Islet precursor cell (in vitro differentiated cells): ENCODE results near the gene SLC28A1.
"Not testable (repeated sequence)": the region's sequence is repeated elsewhere in the genome, so short reads cannot be mapped to it uniquely, and the experiment has no call there.

ENCODE experiments used
- DNase-seq: peaks from one replicate; pipeline ENCODE4 v3.0.0-alpha.2; 2018

SLC28A1 gene

GRCh38 chr15:84862214-84862975 lies 22.1 kb upstream of the SLC28A1 start:
- no peak for DNase-seq

GRCh38 chr15:84863565-84864443 lies 20.7 kb upstream of the SLC28A1 start:
- DNase-seq = no peak

DNA sequence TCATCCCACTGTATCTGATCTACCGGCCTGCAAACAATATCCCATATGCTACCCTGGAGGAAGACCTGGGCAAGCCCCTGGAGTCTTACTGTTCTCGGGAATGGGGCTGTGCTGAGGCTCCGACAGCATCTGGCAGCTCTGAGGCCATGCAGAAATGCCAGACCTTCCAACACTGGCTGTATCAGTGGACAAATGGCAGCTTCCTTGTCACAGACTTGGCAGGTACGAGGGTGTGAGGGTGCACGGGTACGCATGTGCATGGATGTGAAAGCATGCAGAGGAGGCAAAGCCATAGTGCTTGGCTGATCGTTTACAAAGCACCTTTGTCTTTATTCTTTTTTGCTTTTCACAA lies 20.0 kb upstream of the SLC28A1 start:
- no peak for DNase-seq

DNA sequence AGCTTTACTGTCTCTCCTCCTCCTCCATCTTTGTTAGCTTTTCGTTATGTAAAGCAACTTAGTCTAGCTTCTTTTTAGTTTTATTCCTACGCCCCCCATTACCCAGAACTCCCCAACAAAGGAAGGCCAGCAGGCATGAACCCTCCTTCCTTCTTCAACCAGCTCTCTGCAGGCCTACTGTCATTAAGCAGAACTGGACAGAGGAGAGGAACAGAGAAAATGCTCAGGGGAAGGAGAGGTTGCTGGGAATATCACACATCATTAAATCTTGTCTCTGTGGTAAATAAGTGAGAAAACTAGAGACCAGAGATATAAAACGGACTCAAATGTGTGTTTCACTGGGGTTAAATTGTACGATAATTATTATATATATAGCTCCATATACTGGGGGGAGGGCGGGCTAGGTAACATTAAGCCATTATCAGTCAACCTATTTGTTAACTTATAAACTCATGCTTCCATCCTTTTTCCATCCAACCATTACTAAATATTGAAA lies 19.3 kb upstream of the SLC28A1 start:
- no peak for DNase-seq

DNA sequence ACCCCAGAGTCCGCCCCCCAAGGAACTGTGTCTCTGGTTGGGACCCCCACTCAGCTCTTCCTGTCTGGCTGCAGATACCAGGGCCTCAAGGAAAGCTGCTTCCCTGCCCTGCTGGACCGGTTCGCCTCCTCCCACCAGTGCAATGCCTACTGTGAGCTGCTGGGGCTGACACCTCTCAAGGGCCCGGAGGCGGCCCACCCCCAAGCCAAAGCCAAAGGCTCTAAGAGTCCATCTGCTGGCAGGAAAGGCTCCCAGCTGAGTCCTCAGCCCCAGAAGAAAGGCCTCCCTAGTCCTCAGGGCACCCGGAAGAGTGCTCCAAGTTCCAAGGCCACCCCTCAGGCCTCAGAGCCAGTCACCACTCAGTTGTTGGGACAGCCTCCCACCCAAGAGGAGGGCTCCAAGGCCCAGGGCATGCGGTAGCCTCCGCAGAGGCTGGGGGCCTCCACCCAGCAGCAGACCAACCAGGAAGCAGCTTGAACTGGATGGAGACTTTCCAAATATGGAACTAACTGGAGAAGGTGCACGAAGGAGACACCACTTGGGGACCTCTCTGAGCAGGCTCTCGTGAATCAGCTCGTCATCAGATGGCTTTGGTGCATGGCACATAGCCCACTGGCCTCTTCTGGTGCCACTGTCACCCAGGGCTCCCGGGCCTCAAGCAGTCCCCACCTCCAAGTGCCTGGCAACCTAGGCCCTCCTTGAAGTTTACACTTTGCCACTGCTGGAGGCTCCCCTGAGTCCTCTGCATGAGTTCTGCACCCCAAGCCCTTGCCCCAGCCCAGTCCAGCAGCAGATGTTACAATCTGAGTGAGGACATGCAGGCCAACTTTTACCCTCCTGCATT lies 16.2 kb upstream of the SLC28A1 start:
- peak; percentile 48 for DNase-seq

- no peak for DNase-seq
Observed at GRCh38 chr15:84869510-84869909, 15.0 kb upstream of the SLC28A1 start.

DNA sequence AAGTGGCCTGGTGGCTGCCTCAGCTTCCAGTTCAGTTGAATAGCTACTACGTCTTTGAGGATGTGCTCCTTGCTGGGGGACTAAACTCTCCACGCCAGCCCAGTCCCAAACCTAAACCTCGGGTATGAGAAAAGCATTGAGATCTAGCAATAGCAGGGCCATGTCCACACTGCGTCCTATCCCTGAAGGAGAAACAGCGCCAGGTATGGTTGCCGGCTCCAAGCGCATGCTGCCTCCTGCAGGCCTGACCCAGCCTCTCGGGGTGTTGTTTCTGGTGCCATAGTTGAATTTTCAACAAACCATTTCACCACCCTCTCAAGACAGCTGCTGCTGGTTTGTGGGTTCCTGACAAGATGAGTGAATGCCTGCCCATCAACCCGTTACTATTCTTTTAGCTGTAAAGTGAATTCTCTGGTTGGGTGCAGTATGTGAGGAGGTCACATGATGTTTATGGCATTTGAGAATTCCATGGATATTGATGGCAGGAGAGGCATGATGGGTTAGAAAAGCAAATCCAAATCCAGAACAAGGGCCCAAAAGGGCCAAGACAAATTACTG lies 13.0 kb upstream of the SLC28A1 start:
- DNase-seq = no peak

DNA sequence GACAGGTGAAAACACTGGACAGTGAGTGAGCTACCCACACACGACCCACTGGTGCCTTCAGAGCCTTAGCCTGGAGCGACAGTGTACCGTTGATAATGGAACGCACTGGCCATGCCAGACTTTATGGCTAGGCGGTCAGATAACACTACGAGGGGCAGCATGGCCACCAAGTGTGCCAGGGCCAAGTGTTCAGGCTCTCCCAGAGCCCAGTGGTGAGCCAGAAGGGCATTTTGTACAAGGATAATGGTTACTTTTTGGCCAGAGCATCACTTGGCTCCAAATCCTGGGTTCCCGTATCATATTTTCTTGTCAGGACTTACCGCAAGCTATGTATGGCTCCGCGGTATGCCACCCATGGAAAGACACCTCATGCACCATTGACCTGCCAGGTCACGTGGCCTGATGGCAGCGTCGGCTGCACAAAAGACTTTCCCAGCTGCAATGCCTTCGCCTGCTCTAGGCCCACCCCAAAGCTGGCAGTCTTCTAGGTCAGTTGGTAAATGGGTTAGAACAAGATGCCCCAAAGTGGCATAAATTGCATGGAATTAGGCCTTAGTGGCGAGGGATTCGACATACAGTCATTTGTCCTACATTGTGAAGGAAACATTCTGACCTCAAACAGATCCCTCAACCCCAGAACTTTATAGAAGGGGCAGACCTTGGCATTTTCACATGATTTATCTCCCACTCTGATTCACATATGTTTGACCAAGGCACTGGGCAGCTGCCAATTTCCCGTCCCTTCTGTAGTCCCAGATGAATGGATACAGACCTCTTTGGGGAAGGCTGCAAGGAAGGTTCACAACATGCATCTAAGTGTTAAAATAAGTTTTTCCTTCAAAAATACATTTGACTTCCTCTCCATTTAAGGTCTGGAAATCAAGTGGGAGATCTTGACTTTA lies 12.2 kb upstream of the SLC28A1 start:
- no peak for DNase-seq

DNA sequence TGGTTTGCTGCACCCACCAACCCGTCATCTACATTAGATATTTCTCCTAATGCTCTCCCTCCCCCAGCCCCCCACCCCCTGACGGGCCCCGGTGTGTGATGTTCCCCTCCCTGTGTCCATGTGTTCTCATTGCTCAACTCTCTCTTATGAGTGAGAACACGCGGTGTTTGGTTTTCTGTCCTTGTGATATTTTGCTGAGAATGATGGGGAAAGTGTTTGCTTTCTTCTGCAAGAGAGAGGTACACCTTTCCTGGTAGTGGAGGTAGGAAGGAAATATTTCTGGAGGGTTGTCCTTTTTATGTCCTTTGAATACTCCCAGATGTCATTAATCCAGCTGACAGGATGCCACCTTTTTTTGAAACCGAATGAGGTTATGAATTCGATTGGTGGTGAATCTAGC lies 10.5 kb upstream of the SLC28A1 start:
- no peak for DNase-seq

DNA sequence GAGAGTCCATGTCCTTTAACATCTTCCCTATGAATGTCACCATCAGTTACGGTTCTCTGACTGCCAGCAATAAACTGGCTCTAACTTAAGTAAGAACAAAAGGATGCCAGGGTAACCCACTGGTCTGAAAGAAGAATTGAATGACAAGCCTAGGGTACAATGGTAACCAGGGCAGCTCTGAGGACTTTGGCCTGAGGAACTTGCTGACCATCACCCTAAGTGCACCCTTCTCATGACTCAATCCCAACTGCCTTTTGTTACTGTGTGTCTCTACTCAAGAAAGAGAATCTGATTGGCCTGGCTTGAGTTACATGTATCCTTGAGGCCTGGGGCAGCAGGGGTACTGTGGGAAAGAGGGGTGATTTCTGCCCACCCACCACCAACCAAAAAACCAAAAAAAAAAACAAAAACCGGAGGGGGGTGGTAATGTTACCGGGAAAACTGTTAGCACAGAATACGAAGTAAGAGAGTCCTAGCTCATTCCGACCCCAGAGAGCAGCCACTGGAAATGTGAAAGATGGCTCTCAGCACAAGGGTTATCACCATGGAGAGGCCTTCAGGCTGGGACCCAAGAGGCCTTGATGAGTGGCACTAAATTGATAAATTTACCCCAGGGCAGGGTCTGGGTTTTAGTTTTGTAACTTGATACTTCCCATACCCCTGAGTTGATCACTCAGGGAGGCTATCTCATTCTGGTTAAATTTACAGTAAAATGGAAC lies 9.3 kb upstream of the SLC28A1 start:
- DNase-seq = peak; percentile 43

DNA sequence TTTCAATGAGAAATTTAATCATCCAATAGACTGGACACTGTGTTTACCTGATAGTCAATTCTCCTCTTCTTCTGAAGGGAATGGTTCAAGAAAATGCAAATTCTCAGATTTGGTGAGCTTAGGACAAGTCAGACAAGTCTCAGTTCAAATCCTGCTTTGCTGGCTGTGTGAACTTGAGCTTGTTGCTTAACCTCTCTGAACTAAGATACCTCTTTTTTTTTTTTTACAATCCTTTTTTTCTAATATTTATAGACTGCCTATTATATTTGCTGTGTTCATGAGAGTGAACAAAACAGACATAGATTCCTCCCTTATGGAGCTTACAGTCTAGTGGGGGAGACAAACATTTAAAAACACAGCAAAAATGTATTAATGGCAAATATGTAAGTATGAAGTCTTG lies 8.2 kb upstream of the SLC28A1 start:
- no peak for DNase-seq

DNA sequence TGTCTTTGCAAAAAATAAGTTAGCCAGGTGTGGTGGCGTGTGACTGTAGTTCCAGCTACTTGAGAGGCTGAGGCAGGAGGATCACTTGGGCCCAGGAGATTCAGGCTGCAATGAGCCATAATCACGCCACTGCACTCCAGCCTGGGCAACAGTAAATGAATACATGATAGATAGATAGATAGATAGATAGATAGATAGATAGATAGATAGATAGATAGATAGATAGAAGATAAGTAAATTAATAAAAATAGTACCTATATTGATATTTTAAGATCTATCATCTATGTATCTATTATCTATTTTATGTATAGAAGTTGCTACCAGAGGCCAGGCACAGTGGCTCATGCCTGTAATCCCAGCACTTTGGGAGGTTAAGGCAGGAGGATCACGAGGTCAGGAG lies 6.8 kb upstream of the SLC28A1 start:
- not testable (repeated sequence) for DNase-seq

DNA sequence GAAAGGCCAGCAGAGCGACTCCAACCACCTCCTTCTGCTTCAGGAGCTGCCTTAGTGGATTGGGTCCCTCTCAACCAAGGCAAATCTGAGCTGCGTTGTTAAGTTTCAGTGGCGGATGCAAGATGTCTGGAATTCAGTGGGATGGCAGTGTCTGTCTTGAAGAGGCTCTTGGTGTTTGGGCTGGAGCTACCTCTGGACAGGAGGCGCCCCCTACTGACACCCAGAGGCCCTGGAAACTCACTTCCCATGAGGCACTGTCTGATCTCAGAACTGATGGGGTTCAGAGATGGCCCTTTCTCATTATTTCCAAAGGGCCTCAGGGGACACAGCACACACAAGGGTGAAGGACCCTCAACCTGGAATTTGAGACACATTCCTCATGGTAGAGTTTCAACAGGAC lies 6.0 kb upstream of the SLC28A1 start:
- peak; percentile 80 for DNase-seq

DNA sequence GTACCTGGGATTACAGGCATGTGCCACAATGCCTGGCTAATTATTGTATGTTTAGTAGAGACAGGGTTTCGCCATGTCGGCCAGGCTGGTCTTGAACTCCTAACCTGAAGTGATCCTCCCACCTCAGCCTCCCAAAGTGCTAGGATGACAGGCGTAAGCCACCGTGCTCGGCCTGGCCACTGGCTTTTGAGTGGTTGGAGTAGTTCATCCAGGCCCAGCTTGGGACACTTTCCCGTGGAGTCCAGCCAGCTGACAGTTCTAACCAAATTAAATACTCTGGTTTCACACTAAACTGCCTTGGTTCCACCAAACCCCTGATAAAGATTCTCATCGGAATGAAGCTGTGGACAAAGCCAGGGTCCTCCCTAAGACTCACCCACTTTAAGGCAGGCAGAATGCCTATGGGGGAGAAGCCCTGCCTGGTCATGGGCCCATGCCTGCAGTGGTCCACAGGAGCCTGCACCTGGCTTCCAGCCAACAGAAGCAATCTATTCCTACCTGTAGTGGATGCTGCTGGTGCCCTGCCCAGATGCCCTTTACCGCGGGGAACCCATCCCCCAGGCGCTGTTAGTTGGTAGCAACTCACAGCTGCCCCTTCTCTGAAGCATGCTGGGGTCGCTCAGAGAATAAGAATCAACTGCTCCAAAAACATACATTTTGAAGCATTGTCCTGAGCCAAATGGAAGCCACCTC lies 5.2 kb upstream of the SLC28A1 start:
- DNase-seq = no peak

GRCh38 chr15:84880007-84880406 lies 4.5 kb upstream of the SLC28A1 start:
- DNase-seq = no peak

DNA sequence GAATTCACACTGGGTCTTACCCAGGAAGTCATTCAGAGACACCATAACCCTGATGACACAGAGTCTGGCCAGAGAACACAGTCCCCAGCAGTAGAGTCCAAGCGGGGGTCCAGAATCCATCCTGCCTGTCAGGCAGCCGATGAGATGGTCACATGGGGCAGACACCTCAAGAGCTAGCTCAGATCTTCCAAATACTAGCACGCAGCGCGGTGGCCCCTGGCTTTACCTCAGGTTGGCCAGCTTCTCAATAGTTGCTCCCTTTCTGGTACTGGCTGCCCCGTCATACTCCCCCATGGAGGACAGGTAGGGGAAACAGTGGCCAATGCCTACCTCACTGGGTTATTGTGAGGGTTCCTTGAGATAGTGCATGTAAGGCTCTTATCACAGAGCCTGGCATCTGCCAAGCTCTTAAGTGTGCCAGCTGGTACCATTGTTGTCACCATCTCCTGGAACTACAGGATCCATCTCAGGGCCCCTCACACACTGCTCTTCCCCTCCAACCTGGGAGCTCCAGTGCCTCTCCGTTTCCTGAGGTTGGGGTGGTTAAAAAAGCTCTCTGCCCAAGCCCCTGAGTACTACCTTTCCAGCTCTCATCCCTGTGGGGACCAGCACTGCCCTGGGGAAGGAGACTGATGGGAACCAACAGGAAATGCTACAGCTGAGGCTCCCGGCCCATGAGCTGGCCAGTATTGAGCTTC lies 3.5 kb upstream of the SLC28A1 start:
- DNase-seq = no peak

DNA sequence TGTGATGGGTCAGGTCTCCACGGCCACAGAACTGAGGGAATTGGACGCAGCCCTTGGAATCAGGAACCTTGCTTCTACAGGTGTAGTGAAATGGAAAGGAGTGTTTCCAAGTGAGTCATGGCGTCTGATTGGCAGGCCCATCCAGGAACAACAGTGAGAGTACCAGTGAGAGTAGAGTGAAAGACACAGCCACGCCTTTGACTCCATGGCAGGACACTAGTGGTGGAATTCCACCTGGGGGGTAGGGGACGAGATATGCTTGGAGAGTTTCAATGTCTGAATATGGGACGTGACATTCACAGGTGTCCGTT lies 3.0 kb upstream of the SLC28A1 start:
- DNase-seq = no peak

GRCh38 chr15:84883466-84883865 lies 996 bp upstream of the SLC28A1 start:
- no peak for DNase-seq

DNA sequence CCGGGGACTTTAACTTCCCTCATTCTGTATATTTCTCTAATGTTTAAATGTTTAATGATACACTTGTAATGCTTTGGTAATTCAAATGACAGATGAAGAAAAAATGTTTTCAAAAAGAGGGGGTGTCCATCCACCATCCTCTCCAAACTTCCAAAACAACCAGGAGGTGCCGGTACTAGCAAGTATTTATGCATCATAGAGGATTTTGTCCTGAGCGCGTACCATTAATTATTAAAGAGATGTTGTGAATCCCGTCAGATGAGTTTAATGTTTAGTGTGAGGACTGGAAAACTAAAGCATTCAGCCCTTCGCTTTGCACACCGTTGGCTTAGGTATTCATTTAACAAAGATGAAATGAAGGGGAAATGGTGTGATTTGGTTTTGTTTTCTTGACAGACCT lies 1.3 kb downstream of the SLC28A1 start:
- no peak for DNase-seq
